Cardiac septum (tissue), 1 donor: ENCODE measurements around the gene CLUH. TPM values are rescaled to one million over a fixed set of nuclear protein-coding genes. Genes with fewer than 3 reads are reported as not detected.
"Not testable (repeated sequence)": the region's sequence is repeated elsewhere in the genome, so short reads cannot be mapped to it uniquely, and the experiment has no call there.

Experiments
- DNase-seq: peaks from one replicate; pipeline ENCODE4 v3.0.0-alpha.2; 2020; ENCODE audit warnings: low spot score
- intact Hi-C: fragments of 100-400 bp; cut with DNase I; formaldehyde crosslinking; loops from one replicate; pipeline ENCODE4 v1.14.0; 2022
- total RNA-seq: library from RNA; stranded (reverse); fragmentation: NEBNext Ultra II Directional; extraction: Animal tissue kit (Norgen Biotek cat#: 25700); gene quantifications from one replicate; pipeline ENCODE4 v1.2.1, GENCODE V29; 2021
- donor health status: DM: no; HTN: no; CAD: no.

The CLUH gene
- total RNA-seq, 1 donor from 2014 or later: 143 TPM

- intact Hi-C loops: no loop called here
- no peak for DNase-seq
Measured at GRCh38 chr17:2704890-2705248, 6.7 kb downstream of the CLUH start.

GRCh38 chr17:2704031-2704889 lies 7.3 kb downstream of the CLUH start:
- peak; percentile 73 for DNase-seq
- intact Hi-C loops: no loop called here

DNA sequence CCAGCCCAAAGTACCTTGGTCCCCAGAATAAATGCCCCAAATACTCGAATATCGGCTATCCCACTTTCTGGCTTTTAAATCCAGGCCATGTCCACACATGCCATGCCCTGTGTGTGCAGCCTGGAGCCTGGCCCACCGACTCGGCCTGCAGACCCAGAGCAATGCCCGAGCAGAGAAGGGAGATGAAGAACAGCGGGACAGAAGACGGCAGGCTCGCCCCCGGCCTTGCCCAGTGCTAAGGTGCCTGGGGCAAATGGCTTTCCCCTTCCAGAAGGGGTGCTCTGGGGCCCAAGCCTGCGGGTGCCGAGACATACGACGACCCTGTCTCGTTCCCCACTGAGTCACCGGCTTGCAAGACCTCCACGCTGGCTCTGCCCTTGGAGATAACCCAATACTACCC lies 8.0 kb downstream of the CLUH start:
- intact Hi-C loops: no loop called here

DNA sequence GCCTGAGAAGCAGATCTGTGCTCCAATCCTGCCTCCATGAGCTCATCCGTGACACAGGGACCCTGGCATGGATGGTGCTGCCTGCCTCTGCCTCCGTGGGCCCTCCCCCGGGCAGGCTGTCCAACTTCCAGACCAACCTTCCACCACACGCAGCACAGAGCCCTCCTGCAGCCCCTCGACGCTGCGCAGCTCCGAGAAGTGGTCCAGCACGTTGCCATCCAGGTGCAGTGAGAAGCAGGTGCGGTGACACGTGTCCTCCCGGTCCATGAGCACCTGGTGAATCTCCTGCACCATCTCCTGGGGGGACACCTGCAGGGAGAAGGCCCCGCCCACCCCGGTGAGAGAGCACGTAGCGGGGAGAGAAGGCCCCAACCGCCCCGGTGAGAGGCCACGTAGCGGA lies 8.4 kb downstream of the CLUH start:
- intact Hi-C loops: no loop called here
- no peak for DNase-seq

More for the DNA sequence above, 8.0 kb downstream of the CLUH start:
- no peak for DNase-seq

DNA sequence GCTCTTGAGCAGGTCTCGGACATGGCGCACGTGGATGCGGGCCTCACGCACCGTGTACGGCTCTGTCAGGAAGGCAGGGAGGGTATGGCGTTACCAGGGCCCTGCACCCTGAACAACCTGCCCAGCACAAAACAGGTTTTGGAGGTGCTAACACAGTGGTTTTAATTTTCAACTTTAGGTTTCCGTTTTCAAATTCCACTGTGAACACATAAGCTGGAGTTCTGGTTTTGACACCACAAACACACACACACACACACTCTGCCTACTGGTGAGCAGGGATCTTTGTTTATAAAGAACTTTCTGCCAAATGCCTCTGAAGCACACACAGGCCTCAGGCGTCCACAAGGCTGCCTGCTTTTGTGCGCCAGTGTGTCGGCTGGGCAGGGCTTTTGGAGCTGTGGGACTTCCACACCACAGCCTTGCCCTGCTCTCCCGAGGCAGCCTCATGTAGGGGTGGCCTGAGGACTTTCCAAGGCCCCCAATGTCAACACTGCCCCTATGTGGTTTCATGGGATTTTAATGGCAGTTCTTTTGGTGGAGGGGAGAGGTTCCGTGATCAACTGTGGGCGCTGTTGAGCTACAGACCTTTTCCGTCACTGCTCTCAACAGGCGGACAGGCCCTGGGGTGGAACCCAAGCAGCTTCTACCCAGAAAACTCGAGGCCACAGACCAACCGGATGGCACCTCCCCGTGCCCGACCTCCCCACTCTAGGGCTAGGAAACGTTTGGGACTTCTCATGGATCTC lies 9.4 kb downstream of the CLUH start:
- intact Hi-C loops: no loop called here
- DNase-seq: peak; percentile 66

- peak; percentile 69 for DNase-seq
- intact Hi-C loops: no loop called here
Measured at GRCh38 chr17:2701161-2701995, 10.2 kb downstream of the CLUH start.

DNA sequence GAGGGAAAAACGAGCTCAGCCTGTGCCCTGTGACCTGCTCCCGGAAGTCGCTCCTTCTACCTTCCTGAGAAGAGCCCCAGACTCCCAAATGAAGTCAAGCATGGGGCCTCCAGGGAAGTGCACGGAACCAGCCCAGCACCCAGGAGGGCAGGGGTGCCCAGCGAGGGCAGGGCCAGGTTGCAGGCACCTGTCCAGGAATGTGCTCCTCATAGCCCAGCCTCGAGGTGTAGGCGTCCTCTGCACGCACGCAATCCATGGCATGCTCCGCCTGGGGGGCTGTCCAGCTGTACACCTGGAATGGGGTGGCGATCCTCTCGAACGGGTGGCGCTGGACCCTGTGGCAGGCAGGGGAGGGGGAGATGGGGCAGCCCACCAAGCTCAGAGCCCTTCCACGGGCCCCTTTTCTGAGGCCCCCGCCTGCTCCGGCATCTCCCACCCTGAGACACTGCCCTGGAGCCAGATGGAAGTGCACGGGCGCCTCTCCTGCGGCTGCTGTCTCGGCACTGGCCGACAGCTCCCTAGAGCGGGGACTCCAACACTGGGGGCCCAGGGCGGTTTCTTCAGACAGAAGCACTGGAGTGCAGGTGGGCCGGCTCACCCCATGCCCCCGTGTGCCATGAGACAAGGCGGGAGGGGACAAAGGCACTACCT lies 10.9 kb downstream of the CLUH start:
- peak; percentile 67 for DNase-seq
- intact Hi-C loops: no loop called here

GRCh38 chr17:2700030-2700490 lies 11.5 kb downstream of the CLUH start:
- peak; percentile 66 for DNase-seq
- intact Hi-C loops: no loop called here

- DNase-seq, intact Hi-C loops: not testable (repeated sequence)
Measured at GRCh38 chr17:2699216-2699805, 12.3 kb downstream of the CLUH start.

DNA sequence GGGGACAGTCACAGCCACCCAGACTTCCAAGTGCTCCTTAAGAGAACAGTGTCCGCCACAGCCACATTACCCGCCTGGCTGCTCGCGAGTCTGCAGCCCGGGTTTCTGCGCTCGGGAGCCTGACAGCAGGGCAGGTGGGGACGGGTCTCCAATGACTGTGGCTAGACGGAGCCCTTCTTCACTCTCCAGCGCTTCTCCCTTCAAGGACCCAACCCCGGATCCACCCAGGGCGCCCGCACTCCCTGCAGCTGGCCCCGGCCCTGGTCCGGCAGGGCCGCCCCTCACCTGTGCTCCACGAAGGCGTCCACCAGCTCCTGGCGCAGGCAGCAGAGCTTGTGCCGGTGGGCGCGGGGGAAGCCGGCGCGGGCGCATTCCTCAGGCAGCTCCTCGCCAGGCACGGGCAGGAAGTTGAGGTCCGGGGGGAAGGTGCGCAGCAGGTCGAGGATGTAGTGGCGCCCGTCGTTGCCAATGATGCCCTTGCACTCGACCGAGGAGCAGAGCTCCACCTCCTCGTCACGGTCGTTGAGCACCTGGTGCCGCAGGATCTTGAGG lies 13.9 kb downstream of the CLUH start:
- peak; percentile 59 for DNase-seq
- intact Hi-C loops: no loop called here

GRCh38 chr17:2695961-2696760 lies 15.4 kb downstream of the CLUH start:
- intact Hi-C loops: no loop called here
- DNase-seq: peak; percentile 63

DNA sequence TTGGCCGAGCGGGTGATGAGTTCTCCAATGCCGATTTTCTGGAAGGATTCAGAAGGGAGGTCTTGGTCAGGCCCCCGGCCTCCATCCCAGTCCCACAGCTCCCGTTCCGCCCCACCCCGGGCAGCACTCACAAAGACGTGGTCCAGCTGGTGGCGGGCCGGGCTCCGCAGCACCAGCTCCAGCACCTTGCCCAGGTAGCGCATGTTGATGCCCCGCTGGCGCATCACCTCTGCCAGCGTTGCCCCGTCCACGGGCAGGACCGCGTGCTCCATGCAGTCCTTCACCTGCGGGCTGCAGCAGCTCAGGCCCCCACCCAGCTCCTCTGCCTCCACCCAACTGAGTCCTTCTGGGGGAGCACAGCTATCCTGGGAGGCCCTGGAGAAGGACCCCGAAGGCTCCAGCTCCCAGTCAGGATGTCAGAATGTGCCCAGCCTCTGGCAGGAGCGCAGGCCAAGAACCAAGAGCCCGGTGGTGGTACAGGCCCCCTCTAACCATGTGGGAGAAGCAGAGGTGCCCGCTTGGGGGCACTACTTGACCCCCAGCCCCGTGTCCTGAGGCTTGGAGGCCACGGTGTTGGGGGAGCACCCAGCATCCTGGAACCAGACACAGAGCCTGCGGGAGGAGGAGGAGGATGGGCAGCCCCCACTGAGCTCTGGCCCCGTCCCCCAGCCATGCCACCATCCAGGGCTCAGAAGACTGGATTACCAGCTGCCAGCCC lies 16.2 kb downstream of the CLUH start:
- peak; percentile 71 for DNase-seq
- intact Hi-C loops: no loop called here

GRCh38 chr17:2694381-2695242 lies 17.0 kb downstream of the CLUH start:
- DNase-seq: peak; percentile 73
- intact Hi-C loops: no loop called here

DNA sequence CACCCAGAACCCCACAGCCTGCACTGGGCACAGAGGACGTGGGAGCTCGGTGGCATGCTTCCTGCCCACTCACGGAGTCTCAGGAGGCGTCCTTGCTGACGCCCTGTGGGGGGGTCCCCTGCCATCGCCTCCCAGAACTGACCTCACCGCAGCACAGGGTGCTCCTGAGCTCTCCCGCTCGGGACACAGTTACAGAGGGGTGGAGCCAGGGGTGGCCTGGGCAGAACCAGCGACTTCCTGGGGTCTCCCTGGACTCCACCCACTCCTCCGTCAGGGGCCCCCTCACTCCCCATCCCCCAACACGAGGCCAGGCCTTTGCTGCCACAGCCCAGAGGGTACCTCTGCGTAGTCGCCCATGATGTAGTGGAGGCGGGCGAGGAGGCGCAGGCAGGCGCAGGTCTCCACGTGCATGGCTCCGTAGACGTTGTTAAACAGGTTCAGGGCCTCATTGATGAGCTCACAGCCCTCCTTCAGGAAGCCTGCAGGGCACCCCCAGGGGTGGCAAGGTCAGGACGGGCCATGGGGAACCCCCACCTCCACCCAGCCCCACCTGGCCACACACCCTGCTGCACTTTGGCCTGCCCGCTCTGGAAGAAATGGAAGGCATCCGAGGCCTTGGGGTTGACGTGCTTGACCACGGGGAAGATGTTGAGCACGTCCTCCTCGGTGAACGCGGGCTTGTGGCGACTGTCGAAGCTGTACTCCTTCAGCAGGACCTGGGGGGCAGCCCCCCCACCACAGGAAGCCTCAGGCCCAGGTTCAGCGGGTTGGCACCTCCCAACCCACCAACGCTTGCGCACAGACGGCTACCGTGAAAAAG lies 17.8 kb downstream of the CLUH start:
- intact Hi-C loops: no loop called here
- DNase-seq: peak; percentile 71

DNA sequence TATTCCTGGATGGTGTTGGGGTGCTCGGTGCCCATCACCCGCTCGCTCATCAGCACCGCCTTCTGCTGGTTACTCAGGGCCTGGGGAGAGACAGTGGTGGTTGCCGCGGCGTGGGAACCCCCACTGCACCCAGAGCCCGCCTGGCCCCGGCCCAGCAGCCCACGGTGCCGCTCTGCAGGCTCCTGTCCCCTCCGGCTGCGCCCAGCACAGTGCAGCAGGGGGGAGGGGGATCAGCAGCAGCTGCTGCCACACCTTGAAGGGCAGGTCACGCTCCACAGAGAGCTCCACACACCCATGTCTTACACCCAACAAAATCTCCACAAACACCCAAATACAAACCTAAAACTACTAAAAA lies 18.8 kb downstream of the CLUH start:
- DNase-seq: no peak
- intact Hi-C loops: no loop called here
